HG03521 (cell line): Measurements from ENCODE around the gene CFAP54.
"Not testable (repeated sequence)": the region's sequence is repeated elsewhere in the genome, so short reads cannot be mapped to it uniquely, and the experiment has no call there.

Experiments
- ATAC-seq: cut with Tn5 transposase; IDR thresholded peaks from one replicate; pipeline ENCODE4 v1.9.1; 2021; ENCODE audit warnings: mild to moderate bottlenecking, moderate library complexity; ENCODE audit not compliant: unreplicated experiment

CFAP54 gene

GRCh38 chr12:96472384-96472783 lies 17.0 kb upstream of the CFAP54 start:
- no peak for ATAC-seq

DNA sequence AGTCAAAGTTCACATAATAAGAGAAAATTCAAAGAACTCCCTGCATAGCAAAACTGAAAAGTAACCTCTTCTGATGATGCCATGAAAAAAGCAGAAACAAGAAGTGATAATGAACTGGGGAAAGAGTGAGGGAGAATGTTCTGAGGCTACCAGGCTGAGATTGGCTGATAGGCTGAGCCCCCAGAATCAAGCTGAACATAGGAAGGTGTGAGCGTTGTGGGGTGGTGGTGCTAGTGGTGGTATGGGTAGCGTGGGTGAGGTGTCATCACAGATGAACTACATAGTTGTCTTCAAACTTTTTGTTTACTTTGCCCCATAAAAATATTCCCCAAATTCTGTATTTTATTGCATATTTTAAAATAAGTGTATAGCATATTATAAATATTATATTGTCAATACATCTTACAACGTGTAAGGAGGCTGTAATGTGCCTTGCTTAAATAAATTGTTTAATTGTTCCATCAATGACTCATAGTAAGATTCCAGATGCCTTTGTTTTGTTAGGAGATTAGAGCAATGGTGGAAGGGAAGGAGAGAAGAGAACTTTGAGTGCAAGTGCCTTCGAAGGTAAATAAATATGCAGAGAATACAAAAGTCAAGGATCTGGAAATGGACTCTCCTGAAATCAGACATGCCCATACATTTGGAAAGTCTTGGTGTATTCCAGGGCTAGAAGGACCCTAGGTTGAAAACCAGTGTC lies 15.8 kb upstream of the CFAP54 start:
- ATAC-seq: no peak

DNA sequence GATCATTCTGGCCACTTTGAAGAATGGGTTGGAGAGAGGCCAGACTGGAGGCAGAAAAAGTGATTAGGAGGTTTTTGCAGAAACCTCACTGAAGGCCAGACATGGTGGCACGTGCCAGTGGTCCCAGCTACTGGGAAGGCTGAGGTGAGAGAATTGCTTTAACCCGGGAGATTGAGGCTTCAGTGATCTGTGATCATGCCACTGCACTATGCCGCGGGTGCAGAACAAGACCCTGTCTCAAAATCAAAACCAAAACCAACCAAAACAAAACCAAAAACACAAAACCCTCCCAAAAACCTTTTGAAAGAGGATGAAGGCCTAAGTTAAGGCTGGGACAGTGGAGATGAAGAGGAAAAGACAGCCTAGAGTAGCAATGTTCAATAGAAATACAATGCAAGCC lies 15.2 kb upstream of the CFAP54 start:
- no peak for ATAC-seq

DNA sequence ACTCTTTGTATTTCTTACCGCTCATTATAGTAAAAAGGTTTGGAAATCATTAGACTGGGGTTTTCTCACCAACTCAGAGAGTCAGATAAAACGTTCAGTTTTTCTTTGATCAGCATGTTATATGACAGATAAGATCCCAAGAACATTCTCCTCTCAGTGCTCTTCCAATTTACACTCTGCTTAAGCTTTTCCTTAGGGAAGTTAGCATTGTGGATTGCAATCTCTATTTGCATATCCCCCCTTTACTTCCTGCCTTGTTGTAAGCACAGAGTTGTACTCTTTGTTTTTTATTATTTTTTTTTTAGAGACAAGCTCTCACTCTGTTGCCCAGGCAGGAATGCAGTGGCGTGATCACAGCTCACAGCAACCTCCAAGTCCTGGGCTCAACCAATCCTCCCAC lies 11.4 kb upstream of the CFAP54 start:
- ATAC-seq: no peak

- no peak for ATAC-seq
Measured at GRCh38 chr12:96482086-96482485, 7.3 kb upstream of the CFAP54 start.

GRCh38 chr12:96483116-96483515 lies 6.3 kb upstream of the CFAP54 start:
- no peak for ATAC-seq

DNA sequence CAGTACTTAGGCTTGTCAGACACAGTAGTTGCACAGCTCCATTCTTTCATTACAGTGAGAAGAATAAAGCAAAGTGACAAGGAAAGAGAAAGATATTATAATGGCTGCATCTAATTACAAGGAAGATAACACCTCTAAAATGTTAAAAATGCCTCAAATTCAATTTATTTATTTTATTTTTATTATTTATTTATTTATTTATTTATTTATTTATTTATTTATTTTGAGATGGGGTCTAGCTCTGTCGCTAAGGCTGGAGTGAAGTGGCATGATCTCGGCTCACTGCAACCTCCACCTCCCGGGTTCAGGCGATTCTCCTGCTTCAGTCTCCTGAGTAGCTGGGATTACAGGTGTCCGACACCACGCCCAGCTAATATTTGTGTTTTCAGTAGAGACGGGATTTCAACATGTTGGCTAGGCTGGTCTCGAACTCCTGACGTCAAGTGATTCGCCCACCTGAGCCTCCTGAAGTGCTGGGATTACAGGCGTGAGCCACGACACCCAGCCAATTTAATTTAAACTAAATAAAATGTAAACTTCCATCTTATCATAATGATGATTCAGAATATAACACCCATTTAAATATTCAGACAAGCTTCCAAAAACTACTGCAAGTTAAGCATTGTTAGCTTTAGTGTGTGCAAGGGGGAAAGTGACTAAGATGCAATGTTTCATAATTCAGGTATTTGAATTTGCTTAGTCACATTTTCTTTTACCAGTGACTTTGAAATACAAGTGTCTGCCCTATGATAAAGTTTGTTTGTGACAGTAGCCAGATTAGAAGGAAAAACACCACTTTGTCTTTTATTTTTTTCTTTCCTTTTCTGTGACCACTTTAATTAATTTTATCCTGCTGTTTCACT lies 2.4 kb upstream of the CFAP54 start:
- ATAC-seq: no peak

- ATAC-seq: no peak
Measured at GRCh38 chr12:96487634-96488033, 1.7 kb upstream of the CFAP54 start.

GRCh38 chr12:96493106-96493505 lies 3.7 kb downstream of the CFAP54 start:
- ATAC-seq: no peak

DNA sequence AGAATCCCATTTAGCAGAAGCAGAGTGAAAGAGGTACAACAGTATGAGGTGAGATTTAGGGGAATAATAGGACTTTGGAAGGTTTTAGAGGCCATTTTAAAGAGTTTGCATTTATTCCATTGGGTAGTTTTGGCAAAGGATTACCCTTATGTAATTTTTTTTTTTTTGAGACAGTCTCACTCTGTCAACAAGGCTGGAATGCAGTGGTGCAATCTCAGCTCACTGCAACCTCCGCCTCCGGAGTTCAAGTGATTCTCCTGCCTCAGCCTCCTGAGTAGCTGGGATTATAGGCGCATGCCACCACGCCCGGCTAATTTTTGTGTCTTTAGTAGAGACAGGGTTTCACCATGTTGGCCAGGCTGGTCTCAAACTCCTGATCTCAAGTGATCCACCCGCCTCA lies 4.8 kb downstream of the CFAP54 start:
- not testable (repeated sequence) for ATAC-seq

DNA sequence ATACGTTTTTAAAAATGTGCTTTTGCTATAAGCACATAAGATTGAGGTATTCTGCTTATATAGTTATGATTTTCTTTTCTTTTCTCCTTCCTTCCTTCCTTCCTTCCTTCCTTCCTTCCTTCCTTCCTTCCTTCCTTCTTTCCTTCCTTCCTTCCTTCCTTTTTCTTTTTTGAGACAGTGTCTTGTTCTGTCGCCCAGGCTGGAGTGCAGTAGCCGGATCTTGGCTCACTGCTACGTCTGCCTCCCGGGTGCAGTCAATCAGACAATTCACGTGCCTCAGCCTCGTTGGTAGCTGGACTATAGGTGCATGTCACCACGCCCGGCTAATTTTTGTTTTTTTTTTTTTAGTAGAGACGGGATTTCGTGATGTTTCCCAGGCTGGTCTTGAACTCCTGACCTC lies 5.8 kb downstream of the CFAP54 start:
- ATAC-seq: no peak

GRCh38 chr12:96495841-96496545 lies 6.6 kb downstream of the CFAP54 start:
- no peak for ATAC-seq

DNA sequence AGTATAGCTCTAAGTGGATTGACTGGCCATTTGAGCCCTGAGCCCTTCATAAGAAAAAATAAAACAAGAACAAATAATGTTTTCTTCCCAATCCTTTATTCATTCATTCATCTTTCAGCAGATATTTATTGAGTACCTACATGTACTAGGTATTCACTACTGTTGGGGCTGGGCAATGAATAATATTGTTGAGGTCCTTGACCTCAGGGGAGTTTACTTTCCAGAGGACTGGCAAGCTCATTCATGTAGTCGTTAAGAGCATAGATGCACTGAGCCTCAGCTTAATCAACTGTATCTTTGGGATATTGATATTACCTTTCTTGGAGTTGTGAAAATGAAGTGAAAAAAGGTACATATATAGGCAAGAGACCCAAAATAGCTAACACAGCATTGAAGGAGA lies 7.6 kb downstream of the CFAP54 start:
- ATAC-seq: no peak

GRCh38 chr12:96497855-96498254 lies 8.5 kb downstream of the CFAP54 start:
- ATAC-seq: no peak

GRCh38 chr12:96500693-96501092 lies 11.3 kb downstream of the CFAP54 start:
- no peak for ATAC-seq

DNA sequence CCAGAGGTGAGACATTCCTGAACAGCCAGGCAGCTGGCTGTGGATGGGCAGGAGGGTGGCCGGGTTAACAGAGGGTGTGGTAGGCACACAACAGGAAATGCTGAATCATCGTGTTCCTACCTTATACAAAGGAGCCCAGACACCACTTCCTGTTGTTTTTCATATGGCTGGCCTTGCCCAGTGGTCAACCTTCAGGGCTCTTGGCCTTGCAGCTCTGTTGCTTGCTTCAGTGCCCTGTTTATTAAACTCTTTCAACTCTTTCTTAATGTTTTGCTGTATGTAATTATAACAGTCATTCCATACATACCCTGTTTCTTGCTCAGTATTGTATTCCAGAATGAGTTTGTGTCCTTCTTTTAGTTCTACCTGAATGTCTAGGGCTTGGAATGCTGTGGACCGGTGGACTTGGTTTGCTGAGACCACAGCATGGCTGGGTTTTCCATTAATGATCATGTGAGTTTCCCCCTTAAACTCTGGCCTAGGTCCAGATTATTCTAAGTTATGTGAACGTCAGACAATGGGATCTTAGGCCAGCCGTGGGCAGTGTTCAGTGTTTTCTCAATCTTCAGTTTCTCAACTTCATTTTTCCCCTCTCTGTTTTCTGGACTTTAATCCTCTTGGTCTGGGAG lies 11.9 kb downstream of the CFAP54 start:
- peak; percentile 59 for ATAC-seq

DNA sequence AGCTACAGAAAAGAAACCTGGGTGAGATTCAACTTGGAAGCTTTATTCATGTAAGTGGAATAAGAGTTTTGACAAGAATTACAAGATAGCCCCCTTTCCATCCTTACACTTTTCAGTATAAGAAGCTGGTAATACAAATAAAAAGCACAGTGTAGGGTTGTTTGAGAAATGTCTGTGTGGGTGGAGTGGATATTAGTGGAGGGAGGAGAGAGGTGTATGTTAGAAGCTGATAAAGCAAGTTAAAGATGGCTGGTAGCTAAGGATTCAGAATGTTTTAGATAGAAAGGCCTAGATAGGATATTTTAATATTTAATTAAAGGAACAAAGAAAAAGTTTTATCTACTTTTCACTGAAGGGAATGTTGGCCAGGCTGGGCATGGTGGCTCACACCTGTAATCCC lies 12.5 kb downstream of the CFAP54 start:
- ATAC-seq: no peak

DNA sequence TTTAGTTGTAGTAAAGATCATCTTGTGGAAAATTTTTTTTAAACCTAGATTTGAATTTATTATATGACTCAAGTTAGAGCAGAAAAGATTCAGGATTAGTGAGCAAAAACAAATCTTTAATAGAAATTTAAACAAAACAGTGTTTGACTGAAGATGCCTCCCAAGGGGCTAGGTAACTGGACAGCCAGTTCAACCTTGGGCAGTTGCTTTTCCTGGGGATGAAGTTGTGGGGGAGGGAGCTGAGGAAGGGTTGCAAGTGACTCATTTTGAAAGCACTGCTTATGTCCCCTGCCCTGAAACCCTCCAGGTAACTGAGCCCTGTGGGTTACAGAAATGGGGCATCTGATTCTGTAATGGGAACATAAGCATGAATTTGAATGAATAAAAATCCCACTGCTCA lies 13.1 kb downstream of the CFAP54 start:
- peak; percentile 51 for ATAC-seq

DNA sequence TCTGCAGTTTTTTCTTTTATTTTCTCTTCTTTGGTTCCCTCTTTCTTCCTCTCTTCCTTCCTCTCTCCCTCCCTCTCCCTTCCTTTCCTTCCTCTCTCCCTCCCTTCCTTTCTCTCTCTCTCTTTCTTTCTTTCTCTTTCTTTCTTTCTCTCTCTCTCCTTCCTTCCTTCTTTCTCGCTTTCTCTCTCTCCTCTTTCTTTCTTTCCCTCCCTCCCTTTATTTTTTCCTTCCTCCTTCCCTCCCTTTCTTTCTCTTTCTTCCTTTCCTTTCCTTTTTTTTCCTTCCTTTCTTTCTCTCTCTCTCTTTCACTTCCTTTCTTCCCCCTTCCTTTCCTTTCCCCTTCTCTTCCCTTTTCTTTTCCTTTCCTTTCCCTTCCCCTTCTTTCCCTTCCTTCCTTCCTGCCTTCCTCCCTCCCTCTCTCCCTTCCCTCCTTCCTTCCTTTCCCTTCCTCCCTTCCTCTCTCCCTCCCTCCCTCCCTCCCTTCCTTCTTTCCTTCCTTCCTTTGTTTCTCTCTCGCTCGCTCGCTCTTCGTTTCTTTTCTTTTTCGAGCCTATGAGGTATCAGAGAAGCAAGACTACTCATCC lies 13.7 kb downstream of the CFAP54 start:
- no peak for ATAC-seq

GRCh38 chr12:96503976-96504375 lies 14.6 kb downstream of the CFAP54 start:
- no peak for ATAC-seq

- no peak for ATAC-seq
Measured at GRCh38 chr12:96506776-96507175, 17.4 kb downstream of the CFAP54 start.
